SU-DHL-6 (cell line): ENCODE measurements around the gene TTC32.

ENCODE experiments used
- H2AFZ ChIP-seq: fragments of 200-600 bp; sonication (generic); 2 replicates; pipeline ENCODE4 v1.6.1; 2014; ENCODE audit warnings: low read depth, mild to moderate bottlenecking, moderate library complexity, mixed read lengths, antibody characterized with exemption, low read length; ENCODE audit not compliant: severe bottlenecking
- H3F3A ChIP-seq: fragments of 200-600 bp; shearing (Covaris generic); 2 replicates; pipeline ENCODE4 v1.6.0; 2016; ENCODE audit warnings: antibody characterized with exemption, mild to moderate bottlenecking; ENCODE audit not compliant: insufficient read depth
- H3K27ac ChIP-seq: fragments of 200-600 bp; sonication (generic); 2 replicates; pipeline ENCODE4 v1.5.1; 2016; ENCODE audit warnings: low read depth, mild to moderate bottlenecking, low read length, moderate library complexity, mixed read lengths
- H3K27me3 ChIP-seq: fragments of 200-600 bp; sonication (generic), shearing (Covaris generic); 2 replicates; pipeline ENCODE4 v1.6.0; 2014; ENCODE audit warnings: mild to moderate bottlenecking, low read length
- H3K36me3 ChIP-seq: fragments of 200-600 bp; sonication (generic); 2 replicates; pipeline ENCODE4 v1.6.1; 2014; ENCODE audit warnings: mild to moderate bottlenecking, low read length, mixed read lengths
- H3K4me2 ChIP-seq: fragments of 300-600, 200-600 bp; shearing (Covaris generic), sonication (generic); 2 replicates; pipeline ENCODE4 v1.6.0; 2014; ENCODE audit warnings: low read length, low read depth, mild to moderate bottlenecking; ENCODE audit not compliant: poor library complexity, severe bottlenecking
- H3K4me3 ChIP-seq: fragments of 200-600 bp; sonication (generic); 2 replicates; pipeline ENCODE4 v1.5.1; 2014; ENCODE audit warnings: antibody characterized with exemption, low read length, mild to moderate bottlenecking, mixed read lengths; ENCODE audit not compliant: insufficient read depth, poor library complexity, severe bottlenecking
- H3K79me2 ChIP-seq: fragments of 200-600 bp; sonication (generic); 2 replicates; pipeline ENCODE4 v1.6.1; 2014; ENCODE audit warnings: mild to moderate bottlenecking, low read length, moderate library complexity; ENCODE audit not compliant: insufficient read depth
- H3K9ac ChIP-seq: fragments of 200-600 bp; sonication (generic); 2 replicates; pipeline ENCODE4 v1.7.0; 2014; ENCODE audit warnings: mild to moderate bottlenecking, low read length
- H3K9me2 ChIP-seq: fragments of 200-600 bp; sonication (generic); replicated peaks from 2 replicates; pipeline ENCODE4 v1.6.1; 2014; ENCODE audit warnings: low read length; ENCODE audit not compliant: insufficient read depth
- H3K9me3 ChIP-seq: fragments of 200-600 bp; sonication (generic); 2 replicates; pipeline ENCODE4 v1.6.1; 2014; ENCODE audit warnings: low read length, mixed read lengths; ENCODE audit not compliant: insufficient read depth
- H4K20me1 ChIP-seq: fragments of 200-600 bp; sonication (generic); 2 replicates; pipeline ENCODE4 v1.6.1; 2014; ENCODE audit warnings: low read depth, mild to moderate bottlenecking, antibody characterized with exemption, low read length, moderate library complexity, mixed read lengths
- EZH2phosphoT487 ChIP-seq: fragments of 200-600 bp; sonication (generic), shearing (Covaris generic); conservative IDR thresholded peaks from 2 replicates; pipeline ENCODE4 v1.6.1; 2018; ENCODE audit warnings: mild to moderate bottlenecking, antibody characterized with exemption, low read length, moderate library complexity, mixed read lengths
- TF ChIP-seq, protein P1 (sequence below): fragments of 200-600 bp; sonication (generic); IDR thresholded peaks from one replicate; pipeline ENCODE4 v1.5.1; 2017; ENCODE audit warnings: antibody characterized with exemption, mild to moderate bottlenecking, low read length, moderate library complexity; ENCODE audit not compliant: insufficient read depth, poor library complexity, severe bottlenecking

The TTC32 gene

DNA sequence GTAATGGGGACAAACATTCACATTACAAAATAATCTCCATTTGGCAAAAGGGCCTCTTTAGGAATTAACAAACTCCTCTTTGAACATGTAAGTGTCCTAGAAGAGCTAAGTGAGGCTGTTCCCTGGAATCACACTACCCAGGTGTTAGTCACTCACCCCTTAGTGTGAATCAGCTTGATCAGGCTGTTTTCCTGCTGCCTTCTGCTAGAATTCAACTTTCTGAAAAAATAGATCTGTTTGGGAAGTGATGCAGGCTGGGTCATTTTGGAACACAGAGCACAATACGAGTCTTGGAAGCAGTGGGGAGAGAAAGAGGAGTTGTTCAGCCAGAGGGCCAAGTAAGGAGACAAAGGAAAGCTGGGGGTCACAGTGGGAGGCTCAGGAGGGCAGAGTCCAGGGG, 40.0 kb downstream of the TTC32 start:
- TF ChIP-seq, protein P1, sequence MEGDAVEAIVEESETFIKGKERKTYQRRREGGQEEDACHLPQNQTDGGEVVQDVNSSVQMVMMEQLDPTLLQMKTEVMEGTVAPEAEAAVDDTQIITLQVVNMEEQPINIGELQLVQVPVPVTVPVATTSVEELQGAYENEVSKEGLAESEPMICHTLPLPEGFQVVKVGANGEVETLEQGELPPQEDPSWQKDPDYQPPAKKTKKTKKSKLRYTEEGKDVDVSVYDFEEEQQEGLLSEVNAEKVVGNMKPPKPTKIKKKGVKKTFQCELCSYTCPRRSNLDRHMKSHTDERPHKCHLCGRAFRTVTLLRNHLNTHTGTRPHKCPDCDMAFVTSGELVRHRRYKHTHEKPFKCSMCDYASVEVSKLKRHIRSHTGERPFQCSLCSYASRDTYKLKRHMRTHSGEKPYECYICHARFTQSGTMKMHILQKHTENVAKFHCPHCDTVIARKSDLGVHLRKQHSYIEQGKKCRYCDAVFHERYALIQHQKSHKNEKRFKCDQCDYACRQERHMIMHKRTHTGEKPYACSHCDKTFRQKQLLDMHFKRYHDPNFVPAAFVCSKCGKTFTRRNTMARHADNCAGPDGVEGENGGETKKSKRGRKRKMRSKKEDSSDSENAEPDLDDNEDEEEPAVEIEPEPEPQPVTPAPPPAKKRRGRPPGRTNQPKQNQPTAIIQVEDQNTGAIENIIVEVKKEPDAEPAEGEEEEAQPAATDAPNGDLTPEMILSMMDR: no peak
- TF ChIP-seq EZH2phosphoT487: no peak
- Histone ChIP-seq H3K4me2 (no peak overlapping the region), H3K36me3 (no peaks in the 10 kb centered on the region), H3K9me2 (no peaks in the 10 kb centered on the region), H3F3A (no peaks in the 10 kb centered on the region), H3K9ac (no peak overlapping the region), H4K20me1 (no peaks in the 10 kb centered on the region), H3K27ac (no peak overlapping the region), H3K4me3 (no peak overlapping the region), H3K79me2 (no peaks in the 10 kb centered on the region), H3K27me3 (no peaks in the 10 kb centered on the region), H2AFZ (no peak overlapping the region), H3K9me3 (no peaks in the 10 kb centered on the region)

- Histone ChIP-seq H3K9me2 (no peaks in the 10 kb centered on the region), H3K4me2 (no peak overlapping the region), H3F3A (no peaks in the 10 kb centered on the region), H4K20me1 (no peaks in the 10 kb centered on the region), H3K36me3 (no peaks in the 10 kb centered on the region), H3K27me3 (no peaks in the 10 kb centered on the region), H3K4me3 (no peak overlapping the region), H3K79me2 (no peaks in the 10 kb centered on the region), H3K9ac (no peak overlapping the region), H2AFZ (no peak overlapping the region), H3K27ac (no peak overlapping the region), H3K9me3 (no peaks in the 10 kb centered on the region)
- no peak for TF ChIP-seq EZH2phosphoT487
- TF ChIP-seq, protein P1: no peak
Observed at GRCh38 chr2:19860022-19860421, 41.8 kb downstream of the TTC32 start.

GRCh38 chr2:19859565-19859964, 42.2 kb downstream of the TTC32 start:
- H3K79me2 ChIP-seq: no peaks in the 10 kb centered on the region
- H3K27ac ChIP-seq: no peak overlapping the region
- no peaks in the 10 kb centered on the region for H3K9me3 ChIP-seq
- H3F3A ChIP-seq: no peaks in the 10 kb centered on the region
- H4K20me1 ChIP-seq: no peaks in the 10 kb centered on the region
- no peak overlapping the region for H3K9ac ChIP-seq
- H3K27me3 ChIP-seq: no peaks in the 10 kb centered on the region
- no peaks in the 10 kb centered on the region for H3K36me3 ChIP-seq
- no peaks in the 10 kb centered on the region for H3K9me2 ChIP-seq
- TF ChIP-seq, protein P1: no peak
- no peak for TF ChIP-seq EZH2phosphoT487
- no peak overlapping the region for H2AFZ ChIP-seq
- no peak overlapping the region for H3K4me3 ChIP-seq
- H3K4me2 ChIP-seq: no peak overlapping the region

DNA sequence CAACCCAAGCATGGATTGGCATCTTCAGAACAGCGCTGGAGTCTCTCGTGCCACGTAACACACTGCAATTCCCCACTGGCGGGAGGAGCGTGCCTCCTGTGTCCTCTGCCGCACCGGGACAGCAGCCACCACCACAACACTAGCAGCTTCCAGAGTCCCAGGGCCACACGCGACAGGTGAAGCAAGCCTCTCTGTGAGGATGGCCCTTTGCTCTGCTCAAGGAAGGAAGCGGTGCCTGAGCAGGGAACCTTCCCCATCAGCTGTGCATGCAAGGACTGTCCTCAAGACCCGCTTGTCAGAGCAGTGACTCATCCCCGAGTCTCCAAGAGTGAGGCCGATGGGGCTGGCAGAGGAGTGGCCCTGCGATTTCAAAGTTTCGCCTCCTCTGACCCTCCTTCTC, 44.0 kb downstream of the TTC32 start:
- H3K9ac ChIP-seq: no peak overlapping the region
- H4K20me1 ChIP-seq: no peaks in the 10 kb centered on the region
- no peak for TF ChIP-seq EZH2phosphoT487
- TF ChIP-seq, protein P1: no peak
- no peak overlapping the region for H3K4me2 ChIP-seq
- H3K27me3 ChIP-seq: no peaks in the 10 kb centered on the region
- no peaks in the 10 kb centered on the region for H3K9me3 ChIP-seq
- H3F3A ChIP-seq: no peaks in the 10 kb centered on the region
- no peak overlapping the region for H3K4me3 ChIP-seq
- H3K79me2 ChIP-seq: no peaks in the 10 kb centered on the region
- no peaks in the 10 kb centered on the region for H3K9me2 ChIP-seq
- H3K36me3 ChIP-seq: no peaks in the 10 kb centered on the region
- no peak overlapping the region for H2AFZ ChIP-seq
- no peak overlapping the region for H3K27ac ChIP-seq
